ENCODE data around the gene DEXI.
A peak's percentile ranks its signal among the peaks of the same experiment; 100 is the strongest.

The DEXI gene

GRCh38 chr16:10972108-10972818, 30.0 kb upstream of the DEXI start:
- H3K4me2 ChIP-seq (ENCODE audit: low read length, poor library complexity, severe bottlenecking), result no peak overlapping the region
- H4K8ac ChIP-seq (ENCODE audit: low read length), result peak overlapping the region; percentile 71
- peak overlapping the region; percentile 52 to 71 for H3K18ac ChIP-seq (ENCODE audit: low read depth in 1 of 2, low read length in 2 of 2)
- peak overlapping the region; percentile 23 for H3K9ac ChIP-seq (ENCODE audit: low read length)
- peaks cover 9% of the 10 kb centered on the region for H3K4me1 ChIP-seq (ENCODE audit: control insufficient read depth, insufficient read depth, low read depth, low read length)
- WGBS, result 56% methylated on average over 3 of the region's 4 CpGs
- peak overlapping the region; percentile 20 to 90 for H2BK12ac ChIP-seq (ENCODE audit: low read length in 2 of 2)
- H2BK120ac ChIP-seq (ENCODE audit: low read depth, low read length), result peak overlapping the region; percentile 29
- H3K79me1 ChIP-seq (replicated peaks; ENCODE audit: low read length, poor library complexity, severe bottlenecking), result peaks cover 18% of the 10 kb centered on the region
- peak overlapping the region; percentile 44 for H4K91ac ChIP-seq (ENCODE audit: low read length)
- peaks cover 24 to 54% of the 10 kb centered on the region in 2 experiments for H3K36me3 ChIP-seq (ENCODE audit: control insufficient read depth in 1 of 2, insufficient read depth in 2 of 2, low read depth in 1 of 2, low read length in 2 of 2)
- peak overlapping the region in 1 of 2 experiments; percentile 66 for H3K23ac ChIP-seq (ENCODE audit: low read length in 2 of 2)
- peak overlapping the region; percentile 63 for H2AK5ac ChIP-seq (ENCODE audit: low read length, severe bottlenecking)
- no peak overlapping the region for H2BK15ac ChIP-seq (ENCODE audit: low read depth, poor library complexity, severe bottlenecking)
- no peak overlapping the region for H3K4me3 ChIP-seq (ENCODE audit: insufficient read depth in 1 of 2, low read depth in 1 of 2, low read length in 2 of 2)
- no peaks in the 10 kb centered on the region for H3K9me3 ChIP-seq (ENCODE audit: control insufficient read depth, low read length)
- H3K27ac ChIP-seq (ENCODE audit: low read length, poor library complexity, severe bottlenecking), result no peak overlapping the region
- H2AFZ ChIP-seq (ENCODE audit: low read depth, low read length), result no peak overlapping the region
- H3K27me3 ChIP-seq (ENCODE audit: control insufficient read depth in 1 of 2, insufficient read depth in 1 of 2, low read length in 2 of 2), result no peaks in the 10 kb centered on the region
- DNase-seq, result no peak
- no peak overlapping the region for H2BK5ac ChIP-seq (ENCODE audit: low read depth, low read length, poor library complexity, severe bottlenecking)
- no peak overlapping the region for H3K14ac ChIP-seq (ENCODE audit: low read length in 2 of 2)
- peak overlapping the region; percentile 9 to 47 for H3K4ac ChIP-seq (ENCODE audit: low read depth in 1 of 2, low read length in 2 of 2)

- H3K79me1 ChIP-seq (replicated peaks; ENCODE audit: low read length, poor library complexity, severe bottlenecking), result peaks cover 19% of the 10 kb centered on the region
- H2AK5ac ChIP-seq (ENCODE audit: low read length, severe bottlenecking), result no peak overlapping the region
- H2BK15ac ChIP-seq (ENCODE audit: low read depth, poor library complexity, severe bottlenecking), result no peak overlapping the region
- no peak overlapping the region for H2BK5ac ChIP-seq (ENCODE audit: low read depth, low read length, poor library complexity, severe bottlenecking)
- no peaks in the 10 kb centered on the region for H3K27me3 ChIP-seq (ENCODE audit: control insufficient read depth in 1 of 2, insufficient read depth in 1 of 2, low read length in 2 of 2)
- H3K23ac ChIP-seq (ENCODE audit: low read length in 2 of 2), result no peak overlapping the region
- no peak overlapping the region for H3K4me2 ChIP-seq (ENCODE audit: low read length, poor library complexity, severe bottlenecking)
- no peaks in the 10 kb centered on the region for H3K9me3 ChIP-seq (ENCODE audit: control insufficient read depth, low read length)
- peak overlapping the region in 1 of 2 experiments; percentile 52 for H3K18ac ChIP-seq (ENCODE audit: low read depth in 1 of 2, low read length in 2 of 2)
- H3K14ac ChIP-seq (ENCODE audit: low read length in 2 of 2), result no peak overlapping the region
- no peak overlapping the region for H3K4me3 ChIP-seq (ENCODE audit: insufficient read depth in 1 of 2, low read depth in 1 of 2, low read length in 2 of 2)
- H3K36me3 ChIP-seq (ENCODE audit: control insufficient read depth in 1 of 2, insufficient read depth in 2 of 2, low read depth in 1 of 2, low read length in 2 of 2), result peaks cover 28 to 52% of the 10 kb centered on the region in 2 experiments
- no peak overlapping the region for H3K27ac ChIP-seq (ENCODE audit: low read length, poor library complexity, severe bottlenecking)
- WGBS, result 5% methylated on average over 3 of the region's 3 CpGs
- peak overlapping the region; percentile 23 for H3K9ac ChIP-seq (ENCODE audit: low read length)
- H3K4ac ChIP-seq (ENCODE audit: low read depth in 1 of 2, low read length in 2 of 2), result peak overlapping the region in 1 of 2 experiments; percentile 35
- H2BK12ac ChIP-seq (ENCODE audit: low read length in 2 of 2), result peak overlapping the region; percentile 43 to 59
- DNase-seq, result peak; percentile 87
- no peak overlapping the region for H2AFZ ChIP-seq (ENCODE audit: low read depth, low read length)
- peaks cover 7% of the 10 kb centered on the region for H3K4me1 ChIP-seq (ENCODE audit: control insufficient read depth, insufficient read depth, low read depth, low read length)
- no peak overlapping the region for H4K8ac ChIP-seq (ENCODE audit: low read length)
- H2BK120ac ChIP-seq (ENCODE audit: low read depth, low read length), result peak overlapping the region; percentile 24
- H4K91ac ChIP-seq (ENCODE audit: low read length), result no peak overlapping the region
Measured at GRCh38 chr16:10971560-10971961, 29.3 kb upstream of the DEXI start.

- H3K4ac ChIP-seq (ENCODE audit: low read depth in 1 of 2, low read length in 2 of 2), result no peak overlapping the region
- no peak overlapping the region for H4K91ac ChIP-seq (ENCODE audit: low read length)
- H3K23ac ChIP-seq (ENCODE audit: low read length in 2 of 2), result no peak overlapping the region
- no peak overlapping the region for H3K4me2 ChIP-seq (ENCODE audit: low read length, poor library complexity, severe bottlenecking)
- no peak overlapping the region for H3K14ac ChIP-seq (ENCODE audit: low read length in 2 of 2)
- H2BK120ac ChIP-seq (ENCODE audit: low read depth, low read length), result no peak overlapping the region
- peak overlapping the region; percentile 49 for H2BK15ac ChIP-seq (ENCODE audit: low read depth, poor library complexity, severe bottlenecking)
- H3K9me3 ChIP-seq (ENCODE audit: control insufficient read depth, low read length), result no peaks in the 10 kb centered on the region
- H2AK5ac ChIP-seq (ENCODE audit: low read length, severe bottlenecking), result no peak overlapping the region
- H3K4me1 ChIP-seq (ENCODE audit: control insufficient read depth, insufficient read depth, low read depth, low read length), result peaks cover 7% of the 10 kb centered on the region
- no peaks in the 10 kb centered on the region for H3K27me3 ChIP-seq (ENCODE audit: control insufficient read depth in 1 of 2, insufficient read depth in 1 of 2, low read length in 2 of 2)
- peaks cover 25% of the 10 kb centered on the region for H3K79me1 ChIP-seq (replicated peaks; ENCODE audit: low read length, poor library complexity, severe bottlenecking)
- no peak overlapping the region for H3K4me3 ChIP-seq (ENCODE audit: insufficient read depth in 1 of 2, low read depth in 1 of 2, low read length in 2 of 2)
- no peak overlapping the region for H3K18ac ChIP-seq (ENCODE audit: low read depth in 1 of 2, low read length in 2 of 2)
- peak overlapping the region; percentile 11 for H3K9ac ChIP-seq (ENCODE audit: low read length)
- H2BK5ac ChIP-seq (ENCODE audit: low read depth, low read length, poor library complexity, severe bottlenecking), result no peak overlapping the region
- H2BK12ac ChIP-seq (ENCODE audit: low read length in 2 of 2), result no peak overlapping the region
- H4K8ac ChIP-seq (ENCODE audit: low read length), result no peak overlapping the region
- H3K27ac ChIP-seq (ENCODE audit: low read length, poor library complexity, severe bottlenecking), result no peak overlapping the region
- DNase-seq, result no peak
- H3K36me3 ChIP-seq (ENCODE audit: control insufficient read depth in 1 of 2, insufficient read depth in 2 of 2, low read depth in 1 of 2, low read length in 2 of 2), result peaks cover 33 to 50% of the 10 kb centered on the region in 2 experiments
- 95% methylated on average over 2 of the region's 2 CpGs for WGBS
- no peak overlapping the region for H2AFZ ChIP-seq (ENCODE audit: low read depth, low read length)
Measured at GRCh38 chr16:10970065-10970464, 27.8 kb upstream of the DEXI start.

- no peak overlapping the region for H3K23ac ChIP-seq (ENCODE audit: low read length in 2 of 2)
- no peak overlapping the region for H4K8ac ChIP-seq (ENCODE audit: low read length)
- H2BK12ac ChIP-seq (ENCODE audit: low read length in 2 of 2), result no peak overlapping the region
- DNase-seq, result no peak
- H3K79me1 ChIP-seq (replicated peaks; ENCODE audit: low read length, poor library complexity, severe bottlenecking), result peaks cover 30% of the 10 kb centered on the region
- no peak overlapping the region for H3K14ac ChIP-seq (ENCODE audit: low read length in 2 of 2)
- H2BK5ac ChIP-seq (ENCODE audit: low read depth, low read length, poor library complexity, severe bottlenecking), result no peak overlapping the region
- H3K4me1 ChIP-seq (ENCODE audit: control insufficient read depth, insufficient read depth, low read depth, low read length), result peaks cover 7% of the 10 kb centered on the region
- H3K27ac ChIP-seq (ENCODE audit: low read length, poor library complexity, severe bottlenecking), result no peak overlapping the region
- no peak overlapping the region for H3K4ac ChIP-seq (ENCODE audit: low read depth in 1 of 2, low read length in 2 of 2)
- no peak overlapping the region for H3K9ac ChIP-seq (ENCODE audit: low read length)
- H2AK5ac ChIP-seq (ENCODE audit: low read length, severe bottlenecking), result no peak overlapping the region
- H2BK120ac ChIP-seq (ENCODE audit: low read depth, low read length), result no peak overlapping the region
- H3K36me3 ChIP-seq (ENCODE audit: control insufficient read depth in 1 of 2, insufficient read depth in 2 of 2, low read depth in 1 of 2, low read length in 2 of 2), result peaks cover 36 to 54% of the 10 kb centered on the region in 2 experiments
- H4K91ac ChIP-seq (ENCODE audit: low read length), result no peak overlapping the region
- no CpG with 5 or more reads among the region's 1 CpG for WGBS
- H3K4me2 ChIP-seq (ENCODE audit: low read length, poor library complexity, severe bottlenecking), result no peak overlapping the region
- no peaks in the 10 kb centered on the region for H3K9me3 ChIP-seq (ENCODE audit: control insufficient read depth, low read length)
- H3K4me3 ChIP-seq (ENCODE audit: insufficient read depth in 1 of 2, low read depth in 1 of 2, low read length in 2 of 2), result no peak overlapping the region
- no peak overlapping the region for H3K18ac ChIP-seq (ENCODE audit: low read depth in 1 of 2, low read length in 2 of 2)
- no peak overlapping the region for H2BK15ac ChIP-seq (ENCODE audit: low read depth, poor library complexity, severe bottlenecking)
- no peak overlapping the region for H2AFZ ChIP-seq (ENCODE audit: low read depth, low read length)
- H3K27me3 ChIP-seq (ENCODE audit: control insufficient read depth in 1 of 2, insufficient read depth in 1 of 2, low read length in 2 of 2), result no peaks in the 10 kb centered on the region
Measured at GRCh38 chr16:10969615-10970014, 27.3 kb upstream of the DEXI start.
